Neural crest cell (in vitro differentiated cells): ENCODE measurements around the gene ARHGAP45. TPM values are rescaled to one million over a fixed set of nuclear protein-coding genes. Genes with fewer than 3 reads are reported as not detected.

Source experiments
- DNase-seq: peaks from one replicate; pipeline ENCODE4 v3.0.0; 2021; ENCODE audit warnings: low read depth, mixed read lengths, low spot score
- H3K27ac Mint-ChIP-seq: one replicate; pipeline ENCODE4 v1.8.0; 2021; ENCODE audit warnings: mild to moderate bottlenecking, mixed read lengths; ENCODE audit not compliant: unreplicated experiment
- H3K27me3 Mint-ChIP-seq: 2 replicates; pipeline ENCODE4 v1.8.0; 2021; ENCODE audit warnings: low read depth, mild to moderate bottlenecking, mixed read lengths
- H3K36me3 Mint-ChIP-seq: 2 replicates; pipeline ENCODE4 v1.8.0; 2021; ENCODE audit warnings: low read depth, mild to moderate bottlenecking, mixed read lengths
- H3K4me1 Mint-ChIP-seq: 2 replicates; pipeline ENCODE4 v1.8.0; 2021; ENCODE audit warnings: mixed read lengths
- H3K4me3 Mint-ChIP-seq: one replicate; pipeline ENCODE4 v1.8.0; 2021; ENCODE audit warnings: mild to moderate bottlenecking, mixed read lengths
- H3K9me3 Mint-ChIP-seq: 2 replicates; pipeline ENCODE4 v1.8.0; 2021; ENCODE audit warnings: mixed read lengths
- total RNA-seq: library from RNA; stranded (reverse); gene quantifications from 2 replicates; pipeline ENCODE4 v1.2.1, GENCODE V29; 2021
- TF ChIP-seq, protein P1 (sequence below): fragments of 200-600 bp; sonication (generic); conservative IDR thresholded peaks from 2 replicates; pipeline ENCODE4 v1.5.0; 2021; ENCODE audit warnings: antibody characterized with exemption, mild to moderate bottlenecking

ARHGAP45 gene
- total RNA-seq, 1 donor from 2014 or later: 1.6 TPM

DNA sequence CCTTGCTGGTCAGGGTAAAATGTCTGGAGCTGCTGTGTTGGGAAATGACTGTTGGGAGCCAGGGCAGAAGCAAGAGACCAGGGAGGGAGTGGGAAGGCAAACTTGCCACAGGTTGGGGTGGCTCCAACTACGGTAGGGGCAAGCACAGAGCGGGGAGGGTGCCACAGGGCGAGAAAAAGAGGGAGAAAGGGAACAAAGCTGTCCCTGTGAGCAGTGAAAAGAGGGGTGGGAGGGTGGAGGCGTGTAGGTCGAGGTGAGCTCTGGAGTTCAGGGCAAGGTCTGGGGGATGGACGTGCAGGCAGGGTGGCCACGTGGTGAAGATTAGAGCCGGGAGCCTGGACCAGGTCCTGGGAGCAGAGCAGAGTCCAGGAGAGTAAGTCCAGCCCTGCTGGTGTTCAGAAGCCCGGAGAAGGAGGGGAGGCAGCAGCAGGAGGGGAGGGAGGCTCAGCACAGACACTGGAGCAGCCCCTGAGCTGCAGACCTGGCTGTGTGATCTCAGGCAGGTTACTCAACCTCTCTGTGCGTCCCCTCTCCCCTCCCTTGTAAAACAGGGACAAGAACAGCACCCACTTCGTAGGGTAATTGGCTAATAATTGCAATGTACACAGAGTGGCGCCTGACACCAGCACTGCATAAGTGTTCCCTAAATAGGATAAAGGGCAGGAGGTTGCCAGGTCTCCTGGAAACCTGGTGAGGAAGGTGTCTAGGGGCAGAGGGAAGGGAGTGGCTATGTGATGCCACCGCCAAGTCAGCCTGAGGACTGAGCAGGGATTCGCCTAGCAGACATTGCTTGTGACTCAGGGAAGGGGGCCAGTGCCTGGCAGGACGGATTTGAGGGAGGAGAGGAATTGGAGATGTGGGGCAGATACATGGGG lies 31.4 kb downstream of the ARHGAP45 start:
- TF ChIP-seq, protein P1, sequence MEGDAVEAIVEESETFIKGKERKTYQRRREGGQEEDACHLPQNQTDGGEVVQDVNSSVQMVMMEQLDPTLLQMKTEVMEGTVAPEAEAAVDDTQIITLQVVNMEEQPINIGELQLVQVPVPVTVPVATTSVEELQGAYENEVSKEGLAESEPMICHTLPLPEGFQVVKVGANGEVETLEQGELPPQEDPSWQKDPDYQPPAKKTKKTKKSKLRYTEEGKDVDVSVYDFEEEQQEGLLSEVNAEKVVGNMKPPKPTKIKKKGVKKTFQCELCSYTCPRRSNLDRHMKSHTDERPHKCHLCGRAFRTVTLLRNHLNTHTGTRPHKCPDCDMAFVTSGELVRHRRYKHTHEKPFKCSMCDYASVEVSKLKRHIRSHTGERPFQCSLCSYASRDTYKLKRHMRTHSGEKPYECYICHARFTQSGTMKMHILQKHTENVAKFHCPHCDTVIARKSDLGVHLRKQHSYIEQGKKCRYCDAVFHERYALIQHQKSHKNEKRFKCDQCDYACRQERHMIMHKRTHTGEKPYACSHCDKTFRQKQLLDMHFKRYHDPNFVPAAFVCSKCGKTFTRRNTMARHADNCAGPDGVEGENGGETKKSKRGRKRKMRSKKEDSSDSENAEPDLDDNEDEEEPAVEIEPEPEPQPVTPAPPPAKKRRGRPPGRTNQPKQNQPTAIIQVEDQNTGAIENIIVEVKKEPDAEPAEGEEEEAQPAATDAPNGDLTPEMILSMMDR: no peak

DNA sequence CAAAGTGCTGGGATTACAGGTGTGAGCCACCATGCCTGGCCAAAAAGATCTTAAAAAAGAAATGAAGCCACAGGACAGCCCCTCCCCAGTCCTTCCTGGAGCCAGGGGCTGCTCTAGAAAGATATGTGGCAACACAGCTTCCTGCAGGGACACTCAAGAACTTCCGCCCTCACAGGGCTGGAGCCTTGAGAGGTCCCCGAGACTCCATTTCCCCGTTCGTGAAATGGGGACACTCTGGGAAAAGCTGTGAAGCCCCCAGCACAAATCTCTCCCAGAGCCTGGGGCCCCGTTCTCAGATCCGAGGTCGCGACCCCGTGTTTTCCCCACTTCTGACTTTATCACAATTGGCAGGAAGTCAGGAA lies 34.4 kb downstream of the ARHGAP45 start:
- Mint-ChIP-seq H3K4me1 (peaks cover 24% of the 10 kb centered on the region), H3K4me3 (peak overlapping the region; percentile 84), H3K27ac (peak overlapping the region; percentile 84), H3K27me3 (no peaks in the 10 kb centered on the region), H3K36me3 (no peaks in the 10 kb centered on the region), H3K9me3 (no peaks in the 10 kb centered on the region)
- TF ChIP-seq, protein P1: no peak
- no peak for DNase-seq

More for the DNA sequence above, 31.4 kb downstream of the ARHGAP45 start:
- Mint-ChIP-seq H3K4me1 (peaks cover 41% of the 10 kb centered on the region), H3K4me3 (peak overlapping the region; percentile 48), H3K9me3 (no peaks in the 10 kb centered on the region), H3K27me3 (no peaks in the 10 kb centered on the region), H3K27ac (peak overlapping the region; percentile 93), H3K36me3 (no peaks in the 10 kb centered on the region)
- no peak for DNase-seq

DNA sequence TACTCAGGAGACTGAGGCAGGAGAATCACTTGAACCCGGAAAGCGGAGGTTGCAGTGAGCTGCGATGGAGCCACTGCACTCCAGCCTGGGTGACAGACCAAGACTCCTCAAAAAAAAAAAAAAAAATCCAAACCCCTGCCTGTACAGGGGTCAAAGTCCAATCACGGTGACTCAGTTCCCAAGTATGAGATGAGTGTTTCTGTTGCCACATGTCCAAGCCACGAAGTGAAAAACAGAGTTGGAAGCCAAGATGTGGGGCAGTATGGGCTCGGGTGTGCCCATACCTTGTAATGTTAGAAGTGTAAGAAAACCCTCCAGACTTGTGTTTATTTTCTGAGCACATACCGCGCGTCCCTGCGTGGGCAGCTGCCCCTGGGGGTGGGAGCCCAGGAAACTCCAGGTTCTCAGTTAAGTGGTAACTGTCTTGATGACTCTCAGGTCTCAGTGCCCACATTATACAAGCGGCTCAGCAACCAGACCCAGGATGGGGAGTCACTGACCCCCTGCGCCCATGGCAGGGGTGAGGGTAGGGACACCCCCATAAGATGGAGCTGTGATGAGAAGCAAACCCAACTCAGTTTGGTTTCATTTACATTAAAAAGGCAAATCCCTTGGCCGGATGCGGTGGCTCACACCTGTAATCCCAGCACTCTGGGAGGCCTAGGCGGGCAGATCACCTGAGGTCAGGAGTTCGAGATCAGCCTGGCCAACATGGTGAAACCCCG lies 35.6 kb downstream of the ARHGAP45 start:
- Mint-ChIP-seq H3K9me3 (no peaks in the 10 kb centered on the region), H3K27ac (no peak overlapping the region), H3K27me3 (no peaks in the 10 kb centered on the region), H3K4me3 (peak overlapping the region; percentile 86), H3K4me1 (peaks cover 24% of the 10 kb centered on the region), H3K36me3 (no peaks in the 10 kb centered on the region)
- TF ChIP-seq, protein P1: no peak
- DNase-seq: no peak

DNA sequence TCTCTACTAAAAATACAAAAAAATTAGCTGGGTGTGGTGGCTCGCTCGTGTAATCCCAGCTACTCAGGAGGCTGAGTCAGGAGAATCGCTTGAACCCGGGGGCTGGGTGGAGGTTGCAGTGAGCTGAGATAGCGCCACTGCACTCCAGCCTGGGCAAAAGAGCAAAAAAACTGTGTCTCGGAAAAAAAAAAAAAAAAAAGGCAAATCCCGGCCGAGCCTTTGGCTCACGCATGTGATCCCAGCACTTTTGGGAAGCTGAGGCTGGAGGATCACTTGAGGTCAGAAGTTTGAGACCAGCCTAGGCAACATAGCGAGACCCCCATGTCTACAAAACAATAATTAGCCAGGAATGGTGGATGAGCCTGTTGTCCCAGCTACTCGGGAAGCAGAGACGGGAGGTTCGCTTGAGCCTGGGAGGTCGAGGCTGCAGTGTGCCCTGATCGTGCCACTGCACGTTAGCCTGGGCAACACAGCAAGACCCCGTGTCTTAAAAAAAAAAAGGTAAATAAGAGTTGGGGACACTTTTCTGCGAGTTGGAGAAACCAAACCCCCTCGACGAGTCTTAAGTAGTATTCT lies 36.3 kb downstream of the ARHGAP45 start:
- Mint-ChIP-seq H3K9me3 (no peaks in the 10 kb centered on the region), H3K4me3 (peak overlapping the region; percentile 86), H3K4me1 (peaks cover 19% of the 10 kb centered on the region), H3K36me3 (no peaks in the 10 kb centered on the region), H3K27me3 (no peaks in the 10 kb centered on the region), H3K27ac (peak overlapping the region; percentile 78)
- TF ChIP-seq, protein P1: no peak
- DNase-seq: no peak

DNA sequence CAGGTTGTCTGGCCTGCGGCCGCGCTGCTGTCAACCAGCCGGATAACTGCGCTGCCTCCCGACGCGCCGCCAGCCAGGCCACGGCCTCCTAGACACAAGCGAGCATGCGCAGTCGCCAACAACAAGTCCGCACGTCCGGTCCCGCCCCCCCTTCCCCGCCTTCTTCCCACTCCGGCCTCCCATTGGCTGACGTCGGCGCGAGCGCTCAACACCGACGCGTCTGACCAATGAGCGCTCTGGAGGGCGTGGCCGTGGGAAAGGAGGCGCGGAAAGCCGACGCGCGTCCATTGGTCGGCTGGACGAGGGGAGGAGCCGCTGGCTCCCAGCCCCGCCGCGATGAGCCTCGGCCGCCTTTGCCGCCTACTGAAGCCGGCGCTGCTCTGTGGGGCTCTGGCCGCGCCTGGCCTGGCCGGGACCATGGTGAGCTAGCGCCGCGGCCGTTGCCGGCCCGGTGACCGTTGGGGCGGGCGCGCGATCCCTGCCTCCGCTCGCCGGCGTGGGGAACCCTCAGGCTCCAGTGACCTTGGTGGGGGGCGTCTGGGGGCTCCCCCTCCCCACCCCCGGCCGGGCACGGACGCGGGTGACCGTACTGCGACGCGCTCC lies 36.8 kb downstream of the ARHGAP45 start, which contains the start of gene GPX4:
Gene GPX4, plus strand, starts transcription at position 287 of the 603 bp plus-strand sequence. Its CDS starts 50 bp downstream, at position 337.
- peaks cover 16% of the 10 kb centered on the region for H3K4me1 Mint-ChIP-seq
- H3K4me3 Mint-ChIP-seq: peak within 1 kb of the TSS; percentile 86
- no peaks in the 10 kb centered on the region for H3K9me3 Mint-ChIP-seq
- peak; percentile 95 for DNase-seq
- peak within 1 kb of the TSS; percentile 78 for H3K27ac Mint-ChIP-seq
- no peaks in the 10 kb centered on the region for H3K27me3 Mint-ChIP-seq
- no peaks in the 10 kb centered on the region for H3K36me3 Mint-ChIP-seq
- TF ChIP-seq, protein P1: no peak
